Measurements from ENCODE around the gene ATP5PO. TPM values are rescaled to one million over a fixed set of nuclear protein-coding genes. Genes with fewer than 3 reads are reported as not detected.
A peak's percentile ranks its signal among the peaks of the same experiment; 100 is the strongest.

The ATP5PO gene
- total and polyA plus RNA-seq, 2 of the 13 experiments (the other 11 are each of a cell fraction or from before 2014, with no cell fraction given), result 256 to 297 TPM

GRCh38 chr21:33915368-33916199 is at the start of gene ATP5PO (continued):
- TF ChIP-seq RAD21 (CRISPR knock-in tag; IDR thresholded peaks at IDR 0.05) (no peak), GFI1 (CRISPR knock-in tag; IDR thresholded peaks at IDR 0.05; ENCODE audit: borderline replicate concordance) (no peak; the same call in 1 of the 2 replicates), ZBTB37 (CRISPR knock-in tag; IDR thresholded peaks at IDR 0.05) (no peak), IRF9 (CRISPR knock-in tag; IDR thresholded peaks at IDR 0.05; ENCODE audit: borderline replicate concordance) (no peak; the same call in 1 of the 2 replicates), ZNF781 (CRISPR knock-in tag; IDR thresholded peaks at IDR 0.05; ENCODE audit: borderline replicate concordance, not compliant biosample characterization) (peak; percentile 23), ELK4 (CRISPR knock-in tag; IDR thresholded peaks at IDR 0.05; ENCODE audit: borderline replicate concordance) (no peak), BATF2 (CRISPR knock-in tag; IDR thresholded peaks at IDR 0.05) (0 out of 2 replicates have a peak, but pooled peaks have one; percentile 48), ZBTB8A (CRISPR knock-in tag; IDR thresholded peaks at IDR 0.05; ENCODE audit: borderline replicate concordance, low read depth) (no peak), PRDM4 (CRISPR knock-in tag; IDR thresholded peaks at IDR 0.05; ENCODE audit: borderline replicate concordance) (no peak), ZMYM3 (CRISPR knock-in tag; IDR thresholded peaks at IDR 0.05) (0 out of 2 replicates have a peak, but pooled peaks have one; percentile 14), IRF1 (CRISPR knock-in tag; IDR thresholded peaks at IDR 0.05; ENCODE audit: low read depth) (no peak), ZBTB7B (CRISPR knock-in tag; IDR thresholded peaks at IDR 0.05) (peak; percentile 75), RBFOX2 (IDR thresholded peaks at IDR 0.05; ENCODE audit: low read depth, low read length) (peak; percentile 84), ZNF615 (CRISPR knock-in tag; IDR thresholded peaks at IDR 0.05; ENCODE audit: borderline replicate concordance) (0 out of 2 replicates have a peak, but pooled peaks have one; percentile 37), THAP8 (CRISPR knock-in tag; IDR thresholded peaks at IDR 0.05; ENCODE audit: borderline replicate concordance) (no peak), ETV5 (CRISPR knock-in tag; IDR thresholded peaks at IDR 0.05; ENCODE audit: borderline replicate concordance) (no peak), SIN3A (IDR thresholded peaks at IDR 0.05; ENCODE audit: borderline replicate concordance, low read depth, low read length) (peak; percentile 50; the same call in 1 of the 2 replicates), ESRRA (CRISPR knock-in tag; IDR thresholded peaks at IDR 0.05; ENCODE audit: low read depth) (peak; percentile 90), ZNF75D (CRISPR knock-in tag; IDR thresholded peaks at IDR 0.05; ENCODE audit: borderline replicate concordance) (no peak)
